GM18502 (cell line): Measurements from ENCODE around the gene SLC6A19.
"Not testable (repeated sequence)": the region's sequence is repeated elsewhere in the genome, so short reads cannot be mapped to it uniquely, and the experiment has no call there.

Experiments used
- ATAC-seq: cut with Tn5 transposase; IDR thresholded peaks from one replicate; pipeline ENCODE4 v1.9.1; 2021; ENCODE audit warnings: mild to moderate bottlenecking; ENCODE audit not compliant: unreplicated experiment, poor library complexity

SLC6A19 gene

GRCh38 chr5:1201327-1202025 is at the start of gene SLC6A19:
TSS of gene SLC6A19 (plus strand) at chr5:1201595. CDS start at chr5:1201651, 56 bp downstream.
- ATAC-seq: no peak

DNA sequence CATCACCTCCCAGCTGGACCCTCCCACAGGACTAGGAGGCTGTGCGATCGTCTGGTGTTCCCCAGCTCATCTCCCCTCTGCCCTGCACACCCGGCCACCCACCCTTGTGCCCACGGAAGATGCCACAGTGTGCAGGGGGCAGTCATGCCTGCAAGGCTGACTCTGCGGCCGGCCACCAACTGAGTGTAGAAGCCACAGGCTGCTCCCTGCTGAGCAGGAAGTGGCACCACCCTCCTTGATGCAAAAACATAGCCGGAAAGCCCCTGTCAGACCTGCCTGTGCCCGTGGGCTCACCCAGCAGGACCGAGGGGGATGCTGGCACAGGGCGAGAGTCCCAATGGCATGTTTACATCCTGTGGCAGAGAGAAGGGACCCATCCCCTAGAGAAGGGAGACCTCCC is 49.2 kb upstream of the SLC6A19 start:
- no peak for ATAC-seq

GRCh38 chr5:1152771-1153282 is 48.6 kb upstream of the SLC6A19 start:
- no peak for ATAC-seq

GRCh38 chr5:1153428-1153827 is 48.0 kb upstream of the SLC6A19 start:
- ATAC-seq: no peak

- no peak for ATAC-seq
Observed at GRCh38 chr5:1155191-1156032, 46.0 kb upstream of the SLC6A19 start.

DNA sequence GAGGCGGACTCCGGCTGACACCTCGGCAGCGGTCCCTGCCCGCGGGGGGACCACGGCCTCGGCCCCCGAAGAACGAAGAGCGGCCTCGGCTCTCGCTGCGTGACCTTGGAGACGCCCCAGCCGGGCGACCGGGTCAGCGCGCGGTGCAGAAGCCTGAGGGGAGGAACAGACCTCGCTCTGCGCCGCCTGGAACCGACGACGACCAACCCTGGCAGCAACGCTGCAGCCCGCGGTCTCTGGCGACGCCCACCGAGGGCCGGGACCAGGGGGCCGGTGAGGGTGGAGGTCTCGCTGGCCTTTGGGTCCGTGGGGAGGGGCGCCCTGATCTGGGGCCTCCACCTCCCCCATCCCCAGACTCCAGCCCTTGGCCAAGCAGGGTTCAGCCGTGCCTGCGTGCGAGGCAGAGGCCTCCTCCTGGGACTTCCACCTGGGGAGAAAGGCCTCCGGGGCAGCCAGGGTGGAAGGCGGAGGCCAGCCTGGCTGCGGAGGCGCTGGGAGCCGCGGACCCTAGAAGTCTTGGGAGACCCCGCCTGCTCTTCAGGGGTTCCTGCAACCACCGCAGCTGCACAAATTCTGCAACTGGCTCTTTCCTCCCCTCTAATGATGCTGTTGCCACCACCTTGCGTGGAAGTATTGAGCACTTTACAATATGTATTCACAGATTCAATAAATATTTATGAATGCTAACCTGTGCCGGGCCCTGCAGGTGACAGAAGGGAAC is 45.2 kb upstream of the SLC6A19 start:
- no peak for ATAC-seq

DNA sequence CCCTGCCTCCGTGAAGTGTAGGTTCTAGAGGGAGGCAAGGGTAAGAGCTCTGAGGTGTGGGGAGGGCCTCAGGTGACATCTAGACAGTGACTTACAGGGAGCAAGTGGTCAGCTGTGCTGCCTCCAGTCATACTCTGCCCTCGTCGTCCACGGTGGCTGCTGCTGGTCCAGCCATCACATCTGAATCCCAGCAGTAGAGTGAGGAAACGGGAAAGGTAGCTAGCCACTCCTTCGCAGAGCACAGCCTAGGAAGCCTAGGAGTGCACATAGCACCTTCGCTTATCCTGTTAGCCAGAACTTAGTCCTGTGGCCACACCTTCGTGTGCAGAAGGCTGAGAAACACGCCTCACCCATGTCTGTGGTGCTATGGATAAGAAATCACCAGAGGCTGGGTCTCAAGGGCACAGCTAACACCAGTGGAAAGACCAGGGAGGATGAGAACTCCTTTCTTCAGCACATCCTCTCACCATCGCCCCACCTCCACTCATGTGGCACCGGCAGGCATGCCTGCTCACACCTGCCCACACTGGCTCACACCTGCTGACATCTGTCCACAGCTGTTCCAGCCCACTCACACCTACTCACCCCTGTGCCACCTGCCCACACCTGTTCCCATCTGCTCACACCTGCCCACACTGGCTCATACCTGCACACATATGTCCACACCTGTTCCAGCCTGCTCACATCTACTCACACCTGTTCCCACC is 44.5 kb upstream of the SLC6A19 start:
- no peak for ATAC-seq

DNA sequence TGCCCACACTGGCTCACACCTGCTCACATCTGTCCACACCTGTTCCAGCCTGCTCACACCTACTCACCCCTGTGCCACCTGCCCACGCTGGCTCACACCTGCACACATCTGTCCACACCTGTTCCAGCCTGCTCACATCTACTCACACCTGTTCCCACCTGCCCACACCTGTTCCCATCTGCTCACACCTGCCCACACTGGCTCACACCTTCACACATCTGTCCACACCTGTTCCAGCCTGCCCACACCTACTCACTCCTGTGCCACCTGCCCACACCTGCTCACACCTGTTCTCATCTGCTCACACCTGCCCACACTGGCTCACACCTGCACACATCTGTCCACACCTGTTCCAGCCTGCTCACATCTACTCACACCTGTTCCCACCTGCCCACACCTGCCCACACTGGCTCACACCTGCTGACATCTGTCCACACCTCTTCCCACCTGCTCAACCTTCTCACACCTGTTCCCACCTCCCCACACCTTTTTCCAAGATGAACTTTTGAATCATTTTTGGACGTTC is 43.9 kb upstream of the SLC6A19 start:
- not testable (repeated sequence) for ATAC-seq

- ATAC-seq: no peak
Observed at GRCh38 chr5:1158647-1159340, 42.6 kb upstream of the SLC6A19 start.

DNA sequence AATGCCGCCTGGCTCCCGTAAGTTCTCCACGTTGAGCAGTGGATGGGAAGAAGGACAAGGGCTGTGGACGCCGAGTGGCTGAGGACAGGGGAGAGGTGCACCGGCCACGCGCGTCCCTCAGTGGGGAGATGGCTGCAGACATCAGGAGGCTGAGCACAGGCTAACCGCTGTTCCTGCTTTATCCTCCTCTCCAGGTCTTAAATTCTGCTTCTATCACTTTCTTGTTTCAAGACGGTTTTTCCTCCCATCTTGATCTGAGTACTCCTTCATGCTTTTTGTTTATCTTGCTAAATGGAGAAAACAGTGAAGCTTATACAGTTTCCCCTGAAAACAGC is 42.1 kb upstream of the SLC6A19 start:
- no peak for ATAC-seq

GRCh38 chr5:1159774-1160406 is 41.5 kb upstream of the SLC6A19 start:
- no peak for ATAC-seq

DNA sequence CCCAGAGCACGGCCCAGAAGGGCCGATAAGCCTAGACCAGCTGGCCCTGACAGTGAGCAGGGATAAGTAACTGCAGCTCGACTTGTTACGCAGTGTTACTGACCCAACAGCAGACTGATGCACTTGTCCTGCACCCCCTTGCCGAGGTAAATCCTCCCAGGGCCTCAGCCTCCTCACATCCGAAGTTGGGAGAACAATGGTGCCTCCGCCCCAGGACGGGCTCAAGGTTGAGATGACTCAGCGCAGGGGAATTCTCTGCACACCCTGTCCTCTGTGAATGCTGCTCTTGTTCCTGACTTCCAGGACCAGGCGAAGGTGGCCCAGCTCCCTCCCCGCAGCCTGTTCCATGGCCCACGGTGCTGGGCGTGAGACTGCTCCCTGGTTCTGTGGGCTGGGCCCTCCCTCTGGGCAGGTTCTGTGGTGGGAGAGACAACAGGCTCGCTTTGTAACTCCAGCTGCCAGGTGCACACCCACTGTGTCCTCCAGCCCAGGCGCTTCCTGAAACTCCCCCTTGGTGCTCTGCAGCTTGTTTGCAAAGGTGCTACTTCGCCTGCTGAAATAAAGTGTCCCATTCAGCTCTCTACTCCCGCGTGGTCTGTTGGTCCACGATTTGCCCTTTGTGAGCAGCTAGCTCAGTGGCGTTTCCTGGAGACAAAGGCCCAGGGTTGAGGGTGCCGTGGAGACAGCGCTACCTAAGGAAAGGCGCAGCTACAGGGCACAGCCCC is 40.1 kb upstream of the SLC6A19 start:
- no peak for ATAC-seq

- ATAC-seq: no peak
Observed at GRCh38 chr5:1161833-1162229, 39.6 kb upstream of the SLC6A19 start.

GRCh38 chr5:1162276-1162675 is 39.1 kb upstream of the SLC6A19 start:
- no peak for ATAC-seq

- ATAC-seq: no peak
Observed at GRCh38 chr5:1162751-1163150, 38.6 kb upstream of the SLC6A19 start.

- ATAC-seq: no peak
Observed at GRCh38 chr5:1163366-1163765, 38.0 kb upstream of the SLC6A19 start.

DNA sequence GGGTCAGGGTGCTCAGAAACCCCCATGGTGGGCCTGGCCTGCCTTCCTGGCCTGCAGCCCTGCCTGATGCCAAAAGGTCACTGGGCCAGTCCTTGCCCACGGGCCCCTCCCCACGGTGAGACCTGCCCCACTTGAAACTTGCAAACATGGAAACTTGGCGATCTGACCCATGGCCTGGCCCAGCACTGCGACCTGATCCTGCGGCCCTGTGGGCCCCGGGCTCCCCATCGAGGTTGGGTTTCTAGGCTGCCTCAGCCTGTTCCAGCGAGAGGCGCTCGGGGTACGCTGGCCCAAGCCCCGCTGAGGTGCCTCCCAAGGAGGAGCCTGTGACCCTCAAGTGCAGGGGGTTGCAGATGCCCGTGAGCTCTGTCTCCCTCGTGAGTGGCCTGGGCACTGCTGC is 37.5 kb upstream of the SLC6A19 start:
- no peak for ATAC-seq
